HG03439 (cell line): Measurements from ENCODE around the gene RASSF10.

Experiments
- ATAC-seq: cut with Tn5 transposase; IDR thresholded peaks from one replicate; pipeline ENCODE4 v1.9.1; 2021; ENCODE audit warnings: mild to moderate bottlenecking, moderate library complexity; ENCODE audit not compliant: unreplicated experiment

Gene RASSF10

GRCh38 chr11:12993626-12994025, 15.5 kb upstream of the RASSF10 start:
- ATAC-seq: no peak

DNA sequence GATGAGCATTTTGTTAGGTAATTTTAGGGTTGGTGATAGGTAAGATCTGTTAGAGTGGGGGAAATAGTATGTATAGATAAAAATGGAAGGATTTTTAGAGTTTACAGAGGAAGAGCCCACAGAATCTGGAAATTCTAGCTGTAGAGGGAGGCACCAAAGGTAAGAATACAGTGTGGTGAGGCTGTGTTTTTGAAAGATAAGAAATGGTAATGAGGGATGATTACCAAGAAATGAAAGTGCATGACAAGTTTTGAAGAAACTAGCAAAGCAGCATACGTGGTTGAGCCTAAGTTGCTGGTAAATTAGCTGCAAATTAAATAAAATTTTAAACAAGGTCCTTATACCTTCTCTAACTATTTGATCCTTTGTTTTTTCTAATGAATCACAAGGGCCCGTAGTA, 14.6 kb upstream of the RASSF10 start:
- no peak for ATAC-seq

DNA sequence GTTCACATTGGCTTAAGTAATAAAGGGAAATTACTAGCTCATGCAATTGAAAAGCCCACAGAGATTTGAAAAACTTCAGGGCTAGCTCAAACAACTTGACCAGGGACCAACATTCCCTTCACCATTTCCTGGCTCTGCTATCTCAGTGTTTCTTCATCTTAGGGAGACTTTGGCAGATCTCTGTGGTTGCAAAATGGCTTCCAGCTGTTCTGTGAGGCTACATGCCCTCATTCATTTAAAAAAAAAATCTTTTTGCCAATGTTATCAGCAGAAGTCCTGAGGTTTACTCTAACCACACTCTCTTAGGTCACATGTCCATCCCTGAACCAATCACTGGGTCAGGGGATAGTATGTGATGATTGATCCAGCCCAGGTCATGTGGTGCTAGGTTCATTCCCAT, 13.9 kb upstream of the RASSF10 start:
- no peak for ATAC-seq

DNA sequence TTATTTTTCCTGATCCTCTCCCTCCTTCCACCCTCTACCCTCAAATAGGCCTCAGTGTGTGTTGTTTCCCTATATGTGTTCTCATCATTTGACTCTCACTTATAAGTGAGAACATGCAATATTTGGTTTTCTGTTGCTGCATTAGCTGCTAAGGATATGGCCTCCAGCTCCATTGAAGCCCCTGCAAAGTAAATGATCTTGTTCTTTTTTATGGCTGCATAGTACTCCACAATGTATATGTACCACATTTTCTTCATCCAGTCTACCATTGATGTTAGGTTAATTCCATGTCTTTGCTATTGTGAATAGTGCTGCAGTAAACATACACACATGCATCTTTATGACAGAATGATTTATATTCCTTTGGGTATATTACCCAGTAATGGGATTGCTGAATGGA, 13.3 kb upstream of the RASSF10 start:
- ATAC-seq: no peak

DNA sequence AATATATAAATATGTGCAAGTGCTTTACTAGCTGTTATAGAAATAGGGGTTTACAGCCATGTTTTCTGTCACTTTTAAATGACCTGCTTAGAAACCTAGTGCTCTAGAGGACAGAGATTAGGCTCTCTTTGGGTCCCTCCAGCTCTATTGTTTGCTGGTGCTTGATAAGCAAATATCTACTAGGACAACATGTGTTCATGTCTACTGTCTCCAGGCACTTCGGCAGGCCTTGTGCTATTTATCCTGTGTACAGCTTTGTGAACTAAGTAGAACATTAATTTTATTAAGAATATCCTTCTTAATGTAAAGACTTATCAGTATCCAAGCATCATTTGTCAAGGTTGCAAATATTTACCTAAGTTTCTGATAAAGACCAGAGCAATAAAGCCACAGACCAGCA, 11.9 kb upstream of the RASSF10 start:
- ATAC-seq: no peak

DNA sequence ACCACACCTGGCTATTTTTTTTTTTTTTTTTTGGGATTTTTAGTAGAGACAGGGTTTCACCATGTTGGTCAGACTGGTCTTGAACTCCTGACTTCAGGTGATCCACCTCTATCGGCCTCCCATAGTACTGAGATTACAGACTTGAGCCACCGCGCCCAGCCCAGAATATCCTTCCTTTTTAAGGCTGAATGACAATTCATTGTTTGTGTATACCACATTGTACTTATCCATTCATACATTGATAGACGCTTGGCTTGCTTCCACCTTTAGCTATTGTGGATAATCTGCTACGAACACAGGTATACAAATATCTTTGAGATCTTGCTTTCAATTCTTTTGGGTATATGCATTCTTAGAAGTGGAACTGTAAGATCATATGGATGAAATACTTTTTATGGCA, 10.8 kb upstream of the RASSF10 start:
- ATAC-seq: no peak

DNA sequence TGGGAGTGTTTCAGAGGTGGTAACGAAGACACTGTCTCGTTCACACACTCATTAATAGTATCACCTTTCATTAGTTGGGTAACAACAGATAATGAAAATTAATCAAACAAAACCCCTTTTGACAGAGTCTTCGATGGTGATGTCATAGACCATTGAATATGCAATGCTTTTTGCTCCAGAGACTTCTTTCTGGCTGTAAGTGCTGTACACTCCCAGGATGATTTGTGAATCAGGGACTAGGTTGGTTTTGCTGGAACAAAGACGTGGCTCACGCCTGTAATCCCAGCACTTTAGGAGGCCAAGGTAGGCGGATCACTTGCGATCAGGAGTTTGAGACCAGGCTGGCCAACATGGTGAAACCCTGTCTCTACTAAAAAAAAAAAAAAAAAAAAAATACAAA, 9.5 kb upstream of the RASSF10 start:
- no peak for ATAC-seq

DNA sequence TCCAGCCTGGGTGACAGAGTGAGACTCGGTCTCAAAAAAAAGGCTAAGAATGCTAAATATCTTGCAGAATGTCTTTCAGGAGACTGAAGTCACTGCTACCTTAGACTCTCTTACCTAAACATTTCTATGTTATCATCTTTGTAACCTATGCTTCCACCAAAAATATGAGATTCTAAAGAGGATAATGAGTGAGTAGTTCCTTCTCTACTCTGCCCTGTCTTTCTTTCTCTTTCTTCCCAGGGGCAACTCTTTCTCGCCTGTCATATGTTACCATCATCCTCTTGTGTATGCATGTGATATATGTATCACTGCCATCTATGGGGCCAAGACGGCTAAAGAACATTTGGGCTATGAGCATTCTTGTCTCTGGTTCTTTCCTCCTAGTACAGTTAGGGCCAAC, 9.0 kb upstream of the RASSF10 start:
- no peak for ATAC-seq

- ATAC-seq: no peak
Observed at GRCh38 chr11:13000721-13001120, 8.4 kb upstream of the RASSF10 start.

GRCh38 chr11:13003736-13004493, 5.2 kb upstream of the RASSF10 start:
- ATAC-seq: no peak

GRCh38 chr11:13007182-13008060, 1.7 kb upstream of the RASSF10 start:
- no peak for ATAC-seq

DNA sequence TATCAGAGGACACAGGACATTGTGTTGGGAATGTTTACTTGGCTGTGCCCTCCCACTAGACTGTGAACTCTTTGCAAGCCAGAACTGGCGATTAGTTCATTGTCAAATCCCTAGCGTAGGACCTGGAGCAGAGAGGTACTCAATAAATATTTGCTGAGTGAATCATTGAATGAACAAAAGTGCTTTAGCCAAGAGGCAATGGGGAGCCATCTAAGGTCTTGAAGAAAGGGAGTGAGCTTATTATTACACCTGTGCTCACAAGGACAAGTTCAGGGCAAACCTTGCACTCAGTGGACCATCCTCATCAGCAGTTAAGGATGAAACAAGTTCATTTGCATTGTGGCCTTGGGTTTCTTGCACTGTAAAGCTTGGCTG, 1.1 kb upstream of the RASSF10 start:
- no peak for ATAC-seq

DNA sequence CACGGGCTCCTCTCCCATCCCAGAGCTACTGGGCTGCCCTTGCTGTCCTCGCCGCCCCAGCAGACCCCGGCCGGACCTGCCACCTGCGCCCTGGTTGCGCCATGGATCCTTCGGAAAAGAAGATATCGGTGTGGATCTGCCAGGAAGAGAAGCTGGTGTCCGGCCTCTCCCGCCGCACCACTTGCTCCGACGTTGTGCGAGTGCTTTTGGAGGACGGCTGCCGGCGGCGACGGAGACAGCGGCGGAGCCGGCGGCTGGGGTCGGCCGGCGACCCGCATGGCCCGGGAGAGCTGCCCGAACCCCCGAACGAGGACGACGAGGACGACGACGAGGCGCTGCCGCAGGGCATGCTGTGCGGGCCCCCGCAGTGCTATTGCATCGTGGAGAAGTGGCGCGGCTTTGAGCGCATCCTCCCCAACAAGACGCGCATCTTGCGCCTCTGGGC, 382 bp downstream of the RASSF10 start:
- no peak for ATAC-seq

- no peak for ATAC-seq
Observed at GRCh38 chr11:13009921-13010748, 1.0 kb downstream of the RASSF10 start.

DNA sequence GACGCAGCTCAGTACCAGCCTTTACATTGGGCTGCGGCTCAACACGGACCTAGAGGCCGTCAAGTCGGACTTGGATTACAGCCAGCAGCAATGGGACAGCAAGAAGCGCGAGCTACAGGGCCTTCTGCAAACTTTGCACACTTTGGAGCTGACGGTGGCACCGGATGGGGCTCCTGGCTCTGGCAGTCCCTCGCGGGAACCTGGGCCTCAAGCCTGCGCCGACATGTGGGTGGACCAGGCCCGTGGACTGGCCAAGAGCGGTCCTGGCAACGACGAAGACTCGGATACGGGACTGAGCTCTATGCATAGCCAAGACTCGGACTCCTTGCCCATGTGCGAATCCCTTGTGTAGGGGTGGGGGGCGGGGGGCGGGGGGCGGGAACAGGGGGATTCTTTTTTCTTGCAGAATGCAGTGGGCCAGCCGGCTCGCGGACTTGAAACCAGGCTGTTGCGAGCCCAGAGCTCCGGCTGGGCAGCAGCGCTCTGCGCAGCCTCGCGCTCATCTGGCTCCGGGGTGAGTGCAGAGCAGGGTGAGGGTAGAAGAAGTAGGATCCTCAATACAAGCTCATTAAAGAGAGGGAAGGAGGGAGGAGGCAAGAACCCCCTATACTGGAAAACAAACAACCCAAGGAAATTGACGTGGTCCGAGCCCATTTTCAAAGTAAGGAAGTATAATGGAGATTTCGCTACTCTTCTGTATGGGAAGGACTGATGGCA, 1.8 kb downstream of the RASSF10 start:
- no peak for ATAC-seq

GRCh38 chr11:13011466-13012055, 2.4 kb downstream of the RASSF10 start:
- ATAC-seq: no peak

- ATAC-seq: no peak
Observed at GRCh38 chr11:13012056-13012661, 3.0 kb downstream of the RASSF10 start.

GRCh38 chr11:13013054-13013488, 4.0 kb downstream of the RASSF10 start:
- ATAC-seq: no peak

DNA sequence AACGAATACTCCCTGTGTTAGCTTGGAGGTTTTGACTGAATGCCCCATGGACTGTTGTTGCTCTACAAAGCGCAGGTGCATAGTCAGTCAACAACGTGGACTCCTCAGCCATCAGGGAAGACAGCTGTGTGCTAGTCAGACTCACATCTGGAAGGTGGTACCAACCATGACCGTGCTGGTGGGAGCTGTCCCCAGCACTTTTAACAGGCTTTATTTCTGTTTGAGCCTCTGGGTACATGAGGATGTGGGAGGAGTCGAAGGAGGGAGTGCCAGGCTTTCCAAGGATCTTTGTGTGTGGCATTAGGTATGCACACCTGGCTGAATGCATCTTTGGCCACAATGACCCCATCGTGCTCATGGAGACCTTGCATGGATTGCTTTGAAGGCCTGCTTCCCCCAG, 6.6 kb downstream of the RASSF10 start:
- ATAC-seq: no peak

DNA sequence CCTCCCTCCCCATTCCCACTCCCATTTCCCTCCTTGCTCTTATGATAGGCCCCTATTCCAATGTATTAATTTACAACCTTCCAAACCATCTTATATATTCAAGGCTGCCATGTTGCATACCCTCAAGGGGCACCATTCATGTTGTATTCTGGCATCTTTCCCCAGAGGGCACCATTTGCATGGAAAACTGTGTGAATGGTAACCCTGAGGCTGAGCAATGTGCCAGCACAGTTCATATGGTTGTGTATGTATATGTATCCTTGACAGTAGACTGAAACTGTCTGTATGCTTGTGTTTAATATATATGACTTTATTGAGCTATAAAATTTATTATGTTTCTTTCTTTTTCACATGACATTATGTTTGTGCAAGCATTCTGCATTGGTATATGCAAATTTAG, 7.3 kb downstream of the RASSF10 start:
- no peak for ATAC-seq
